HCT116 (cell line): ENCODE measurements around the gene CEP41. TPM values are rescaled to one million over a fixed set of nuclear protein-coding genes. Genes with fewer than 3 reads are reported as not detected.

ENCODE experiments used
- ATAC-seq: fragments of 200-7000 bp; cut with Tn5 transposase; 2 replicates; pipeline ENCODE4 v1.9.1; 2020; ENCODE audit warnings: mild to moderate bottlenecking, moderate library complexity
- BruUV-seq: library from RNA; stranded (reverse); fragments of 400-500 nt; replicated peaks from 2 replicates; lab custom pipeline; 2021; lab: Mats Ljungman, UMichigan
- CTCF ChIA-PET: fragments of 300-600 bp; sonication (Branson Sonifier 250); formaldehyde crosslinking; loops from one replicate; lab custom pipeline; 2021; ENCODE audit warnings: antibody characterized with exemption; lab: Charles Lee
- POLR2A ChIA-PET: fragments of 300-600, 350-600 bp; sonication (Branson Sonifier 250); formaldehyde crosslinking; loops from one replicate; lab custom pipeline; 2021; ENCODE audit warnings: antibody characterized with exemption; lab: Charles Lee
- RAD21 ChIA-PET, 2 experiments: fragments of 300-600 bp; sonication (Branson Sonifier 250); formaldehyde crosslinking; loops; one replicate each; lab custom pipeline; 2023; ENCODE audit warnings: low total read pairs in 2 of 2; ENCODE audit not compliant: uncharacterized antibody in 2 of 2, unreplicated experiment in 2 of 2, low non-redundant PET in 1 of 2; lab: Charles Lee
- DNase-seq: peaks from one replicate; pipeline ENCODE4 v3.0.0-alpha.2; 2010; ENCODE audit warnings: low read depth, low spot score
- H2AFZ ChIP-seq: fragments of 200-600 bp; shearing (Covaris generic), sonication (generic); 2 replicates; pipeline ENCODE4 v1.6.1; 2017; ENCODE audit warnings: low read depth, mixed run types, mixed read lengths, antibody characterized with exemption, low read length; ENCODE audit not compliant: poor library complexity, severe bottlenecking
- H3K27ac ChIP-seq: 2 replicates; pipeline ENCODE4 v1.5.1; 2012; ENCODE audit warnings: low read depth, low read length
- H3K27me3 ChIP-seq: fragments of 200-600 bp; sonication (generic); 2 replicates; pipeline ENCODE4 v1.6.1; 2016; ENCODE audit warnings: mixed run types, low read length, mixed read lengths; ENCODE audit not compliant: insufficient read depth
- H3K36me3 ChIP-seq, 2 experiments: fragments of 200-500 bp in 1 of 2; fragments of 200-600 bp in 1 of 2; sonication (Bioruptor generic) in 1 of 2; sonication (generic) in 1 of 2; 2 replicates each; pipeline versions ENCODE4 v1.5.1 to v1.6.1; 2014 to 2016; ENCODE audit warnings: low read length in 2 of 2, inconsistent platforms in 1 of 2, mixed read lengths in 1 of 2, mixed run types in 1 of 2; ENCODE audit not compliant: insufficient read depth in 2 of 2, control insufficient read depth in 1 of 2
- H3K4me1 ChIP-seq, 2 experiments: fragments of 200-600 bp in 1 of 2; sonication (generic) in 1 of 2; 2 replicates each; pipeline versions ENCODE4 v1.5.1 to v1.6.1; 2012 to 2017; ENCODE audit warnings: low read length in 2 of 2, inconsistent platforms in 1 of 2, mild to moderate bottlenecking in 1 of 2, mixed read lengths in 1 of 2, mixed run types in 1 of 2, moderate library complexity in 1 of 2; ENCODE audit not compliant: insufficient read depth in 2 of 2, control insufficient read depth in 1 of 2
- H3K4me2 ChIP-seq: fragments of 200-600 bp; sonication (generic); 2 replicates; pipeline ENCODE4 v1.6.1; 2017; ENCODE audit warnings: mixed run types, low read length, mixed read lengths
- H3K4me3 ChIP-seq, 2 experiments: fragments of 200-600 bp in 1 of 2; sonication (generic) in 1 of 2; replicated peaks in 1 of 2; 2 replicates each; pipeline ENCODE4 v1.5.1; 2011 to 2016; ENCODE audit warnings: low read length in 2 of 2, control low read depth in 1 of 2, low read depth in 1 of 2, mild to moderate bottlenecking in 1 of 2, mixed read lengths in 1 of 2, mixed run types in 1 of 2
- H3K79me2 ChIP-seq: fragments of 200-600 bp; sonication (generic); 2 replicates; pipeline ENCODE4 v1.6.1; 2017; ENCODE audit warnings: mild to moderate bottlenecking, mixed run types, low read length, moderate library complexity, mixed read lengths; ENCODE audit not compliant: insufficient read depth
- H3K9ac ChIP-seq: fragments of 200-600 bp; sonication (generic); 2 replicates; pipeline ENCODE4 v1.6.1; 2016; ENCODE audit warnings: low read length, mixed read lengths
- H3K9me2 ChIP-seq: fragments of 200-600 bp; sonication (generic), shearing (Covaris generic); 2 replicates; pipeline ENCODE4 v1.6.1; 2017; ENCODE audit warnings: mixed run types, mild to moderate bottlenecking, moderate library complexity; ENCODE audit not compliant: insufficient read depth
- H3K9me3 ChIP-seq, 2 experiments: fragments of 200-500 bp in 1 of 2; fragments of 200-600 bp in 1 of 2; sonication (Bioruptor generic) in 1 of 2; sonication (generic) in 1 of 2; 2 replicates each; pipeline ENCODE4 v1.6.1; 2014 to 2017; ENCODE audit warnings: low read length in 2 of 2, mixed read lengths in 2 of 2, inconsistent platforms in 1 of 2, low read depth in 1 of 2, mild to moderate bottlenecking in 1 of 2, mixed run types in 1 of 2, moderate library complexity in 1 of 2; ENCODE audit not compliant: control insufficient read depth in 1 of 2, insufficient read depth in 1 of 2
- H4K20me1 ChIP-seq: fragments of 200-600 bp; sonication (generic), shearing (Covaris generic); 2 replicates; pipeline ENCODE4 v1.6.1; 2017; ENCODE audit warnings: mixed run types, mild to moderate bottlenecking, moderate library complexity; ENCODE audit not compliant: insufficient read depth
- ATF3 ChIP-seq: IDR thresholded peaks from 2 replicates; pipeline ENCODE4 v1.6.1; 2012
- CBX3 ChIP-seq: IDR thresholded peaks from 2 replicates; pipeline ENCODE4 v1.6.1; 2012; ENCODE audit warnings: low read depth
- FOSL1 ChIP-seq: IDR thresholded peaks from 2 replicates; pipeline ENCODE4 v1.6.1; 2012; ENCODE audit warnings: low read depth
- JUND ChIP-seq: IDR thresholded peaks from 2 replicates; pipeline ENCODE4 v1.6.1; 2012
- POLR2A ChIP-seq: IDR thresholded peaks from 2 replicates; pipeline ENCODE4 v1.7.0; 2011; ENCODE audit warnings: borderline replicate concordance; ENCODE audit not compliant: insufficient read depth, insufficient read length; ENCODE audit errors: extremely low read depth
- RAD21 ChIP-seq: IDR thresholded peaks from 2 replicates; pipeline ENCODE4 v1.6.1; 2012; ENCODE audit warnings: low read depth, mild to moderate bottlenecking
- SIN3A ChIP-seq: IDR thresholded peaks from 2 replicates; pipeline ENCODE4 v1.6.1; 2012; ENCODE audit warnings: low read depth
- SP1 ChIP-seq: IDR thresholded peaks from 2 replicates; pipeline ENCODE4 v1.6.1; 2012; ENCODE audit warnings: low read depth
- SRF ChIP-seq: IDR thresholded peaks from 2 replicates; pipeline ENCODE4 v1.6.1; 2012; ENCODE audit warnings: low read depth
- TCF7L2 ChIP-seq: IDR thresholded peaks from 2 replicates; pipeline ENCODE4 v1.7.0; 2011; ENCODE audit warnings: borderline replicate concordance, inconsistent platforms; ENCODE audit not compliant: insufficient read depth, insufficient read length; ENCODE audit errors: extremely low read depth
- YY1 ChIP-seq: IDR thresholded peaks from 2 replicates; pipeline ENCODE4 v1.6.1; 2011; ENCODE audit warnings: low read length, low read depth, moderate library complexity, mild to moderate bottlenecking; ENCODE audit not compliant: insufficient replicate concordance; ENCODE audit errors: extremely low read depth
- ZNF274 ChIP-seq: fragments of 200-500 bp; sonication (Bioruptor generic); IDR thresholded peaks from 2 replicates; pipeline ENCODE4 v1.6.1; 2014; ENCODE audit warnings: mild to moderate bottlenecking, low read depth, low read length, inconsistent platforms
- intact Hi-C: fragments of 100-400 bp; cut with micrococcal nuclease; formaldehyde crosslinking; loops from 2 replicates; pipeline ENCODE4 v1.10.0; 2022
- total RNA-seq: library from RNA; stranded (reverse); gene quantifications from one replicate; pipeline ENCODE4 v1.2.1, GENCODE V29; 2021; ENCODE audit not compliant: unreplicated experiment

The CEP41 gene
- total RNA-seq, 1 experiment from 2014 or later = 13.6 TPM

- Histone ChIP-seq H2AFZ (no peak overlapping the region), H3K4me1 (no peaks in the 10 kb centered on the region), H4K20me1 (no peaks in the 10 kb centered on the region), H3K9me3 (no peaks in the 10 kb centered on the region), H3K36me3 (no peaks in the 10 kb centered on the region), H3K9ac (no peak overlapping the region), H3K27ac (no peak overlapping the region), H3K4me2 (no peak overlapping the region), H3K9me2 (no peaks in the 10 kb centered on the region), H3K79me2 (no peaks in the 10 kb centered on the region), H3K27me3 (no peaks in the 10 kb centered on the region), H3K4me3 (no peak overlapping the region)
- ATAC-seq (no peak), DNase-seq (no peak)
- ChIA-PET CTCF (no interaction called here), RAD21 (no interaction called here), POLR2A (no interaction called here)
- BruUV-seq = no TSS peak
- TF ChIP-seq FOSL1 (no peak), SIN3A (no peak), ZNF274 (no peak), SRF (no peak), CBX3 (no peak), ATF3 (no peak), YY1 (no peak)
- intact Hi-C loops = no loop called here
These were observed 31.1 kb downstream of the CEP41 start for GRCh38 chr7:130409712-130410072.

- no peak overlapping the region for H3K4me3 ChIP-seq
- TF ChIP-seq JUND (no peak), SP1 (no peak), POLR2A (no peak), TCF7L2 (no peak), FOSL1 (no peak), SIN3A (no peak), YY1 (no peak), RAD21 (no peak), CBX3 (no peak)
- no peaks in the 10 kb centered on the region for H3K9me2 ChIP-seq
- H3K9ac ChIP-seq = no peak overlapping the region
- BruUV-seq = no TSS peak
- POLR2A ChIA-PET = no interaction called here
- intact Hi-C loops = no loop called here
- H2AFZ ChIP-seq = no peak overlapping the region
- CTCF ChIA-PET = no interaction called here
- H3K4me2 ChIP-seq = no peak overlapping the region
- H3K9me3 ChIP-seq = no peaks in the 10 kb centered on the region
- RAD21 ChIA-PET = no interaction called here
- no peaks in the 10 kb centered on the region for H3K4me1 ChIP-seq
- no peaks in the 10 kb centered on the region for H3K79me2 ChIP-seq
- H4K20me1 ChIP-seq = no peaks in the 10 kb centered on the region
- no peak for ATAC-seq
- H3K27ac ChIP-seq = no peak overlapping the region
- H3K36me3 ChIP-seq = no peaks in the 10 kb centered on the region
- no peaks in the 10 kb centered on the region for H3K27me3 ChIP-seq
- DNase-seq = no peak
These were observed 31.6 kb downstream of the CEP41 start for GRCh38 chr7:130409067-130409711.
